Cardiac septum (tissue), 1 donor: ENCODE data around the gene RAD52. TPM values are rescaled to one million over a fixed set of nuclear protein-coding genes. Genes with fewer than 3 reads are reported as not detected.

Experiments
- DNase-seq: peaks from one replicate; pipeline ENCODE4 v3.0.0-alpha.2; 2020; ENCODE audit warnings: low spot score
- intact Hi-C: fragments of 100-400 bp; cut with DNase I; formaldehyde crosslinking; loops from one replicate; pipeline ENCODE4 v1.14.0; 2022
- long read RNA-seq: library from polyadenylated mRNA; unstranded; transcript quantifications from one replicate; pipeline ENCODE4 v2.0.0, GENCODE V29; 2021
- total RNA-seq: library from RNA; stranded (reverse); fragmentation: NEBNext Ultra II Directional; extraction: Animal tissue kit (Norgen Biotek cat#: 25700); gene quantifications from one replicate; pipeline ENCODE4 v1.2.1, GENCODE V29; 2021
- donor health status: DM: no; HTN: no; CAD: no.

RAD52 gene
- 9.2 TPM for total RNA-seq
- long read RNA-seq, partial matches to known transcripts: 1 of 6 reads
- long read RNA-seq, other reads (novel, unspliced or antisense): 5 of 6 reads

GRCh38 chr12:949453-950191 is at the start of gene RAD52:
Gene RAD52 (minus strand): TSS chr12:949694. CDS start chr12:933058, 16,636 bp downstream.
- intact Hi-C loops: loop anchor here (2.0 to 10.0 kb wide), 6 partner anchors 41 to 645 kb away; partner anchors contain the start of genes ERC1, FBXL14 and WNK1
- peak; percentile 99 for DNase-seq

DNA sequence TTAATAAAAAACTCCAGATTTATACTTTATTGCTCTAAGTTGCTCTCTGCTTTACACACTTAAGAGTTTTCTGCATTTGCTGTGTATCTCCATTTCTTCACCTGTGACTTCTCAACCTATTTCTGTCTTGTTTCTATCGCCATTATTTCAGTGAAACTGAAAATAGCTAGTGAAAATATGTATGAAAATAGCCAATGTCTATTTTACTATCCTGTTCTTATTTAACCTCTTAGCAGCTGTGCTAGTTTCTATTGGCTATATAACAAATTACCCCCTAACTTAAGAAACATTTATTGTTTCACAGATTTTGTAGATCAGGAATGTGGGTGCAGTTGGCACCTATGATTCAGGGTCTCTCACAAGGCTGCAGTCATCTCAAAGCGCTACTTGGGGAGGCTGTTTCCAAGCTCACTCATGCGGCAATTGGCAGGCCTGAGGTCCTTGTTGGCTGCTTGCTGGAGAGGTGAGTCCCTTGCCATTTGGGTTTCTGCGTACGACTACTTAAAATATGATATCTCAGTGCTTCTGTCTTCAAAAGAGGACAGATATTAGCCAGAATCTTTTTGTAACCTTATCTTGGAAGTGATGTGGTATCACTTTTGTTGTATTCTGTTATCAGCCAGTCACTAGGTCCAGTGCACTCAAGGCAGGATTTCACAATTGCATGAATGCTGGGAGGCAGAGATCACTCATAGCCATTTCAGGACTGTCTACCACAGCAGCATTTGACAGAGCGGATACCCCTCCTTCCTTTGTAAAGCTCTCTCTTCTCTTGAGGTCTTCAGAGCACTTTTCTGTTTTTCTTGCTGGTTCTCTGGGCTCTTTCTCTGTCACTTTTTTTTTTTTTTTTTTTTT is 48.8 kb upstream of the RAD52 start:
- DNase-seq: no peak
- intact Hi-C loops: no loop called here

- intact Hi-C loops: no loop called here
- no peak for DNase-seq
Measured at GRCh38 chr12:997505-997904, 48.0 kb upstream of the RAD52 start.

DNA sequence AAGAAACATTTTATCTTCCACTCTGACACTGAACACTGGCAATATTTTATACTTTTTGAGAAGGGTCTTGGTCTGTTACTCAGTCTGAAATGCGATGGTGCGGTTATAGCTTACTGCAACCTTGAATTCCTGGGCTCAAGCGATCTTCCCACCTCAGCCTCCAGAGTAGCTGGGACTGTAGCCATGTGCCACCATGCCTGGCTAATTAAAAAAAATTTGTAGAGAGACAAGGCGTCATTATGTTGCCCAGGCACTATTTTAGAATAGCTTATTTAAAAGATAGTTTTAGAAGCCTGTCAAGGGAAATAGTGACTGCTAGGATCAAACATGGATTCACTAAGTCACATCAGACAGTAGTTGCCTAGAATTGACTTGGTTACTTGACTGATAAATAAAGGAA is 47.4 kb upstream of the RAD52 start:
- DNase-seq: no peak
- intact Hi-C loops: no loop called here

DNA sequence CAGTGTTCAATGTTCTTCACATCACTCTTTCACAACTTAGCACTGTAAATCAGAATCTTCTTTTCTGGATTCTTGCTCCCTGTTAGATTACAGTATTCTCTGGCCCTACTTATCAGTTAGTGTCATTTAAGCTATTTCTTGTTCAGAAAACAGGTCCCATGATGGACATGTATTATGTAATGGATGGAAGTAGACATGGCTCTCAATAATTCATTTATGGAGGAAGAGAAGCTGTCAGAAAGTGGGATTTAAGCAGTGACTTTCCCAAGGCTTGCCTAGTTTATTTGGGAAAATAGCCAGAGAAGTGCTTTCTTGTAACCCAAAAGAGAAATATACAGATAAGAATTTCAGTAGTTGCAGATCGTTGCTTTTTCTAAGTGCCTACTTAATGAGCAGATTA is 43.2 kb upstream of the RAD52 start:
- no peak for DNase-seq
- intact Hi-C loops: loop anchor here (5.0 kb wide), 1 partner anchor 600 kb away; the partner anchor contains the start of gene FBXL14

DNA sequence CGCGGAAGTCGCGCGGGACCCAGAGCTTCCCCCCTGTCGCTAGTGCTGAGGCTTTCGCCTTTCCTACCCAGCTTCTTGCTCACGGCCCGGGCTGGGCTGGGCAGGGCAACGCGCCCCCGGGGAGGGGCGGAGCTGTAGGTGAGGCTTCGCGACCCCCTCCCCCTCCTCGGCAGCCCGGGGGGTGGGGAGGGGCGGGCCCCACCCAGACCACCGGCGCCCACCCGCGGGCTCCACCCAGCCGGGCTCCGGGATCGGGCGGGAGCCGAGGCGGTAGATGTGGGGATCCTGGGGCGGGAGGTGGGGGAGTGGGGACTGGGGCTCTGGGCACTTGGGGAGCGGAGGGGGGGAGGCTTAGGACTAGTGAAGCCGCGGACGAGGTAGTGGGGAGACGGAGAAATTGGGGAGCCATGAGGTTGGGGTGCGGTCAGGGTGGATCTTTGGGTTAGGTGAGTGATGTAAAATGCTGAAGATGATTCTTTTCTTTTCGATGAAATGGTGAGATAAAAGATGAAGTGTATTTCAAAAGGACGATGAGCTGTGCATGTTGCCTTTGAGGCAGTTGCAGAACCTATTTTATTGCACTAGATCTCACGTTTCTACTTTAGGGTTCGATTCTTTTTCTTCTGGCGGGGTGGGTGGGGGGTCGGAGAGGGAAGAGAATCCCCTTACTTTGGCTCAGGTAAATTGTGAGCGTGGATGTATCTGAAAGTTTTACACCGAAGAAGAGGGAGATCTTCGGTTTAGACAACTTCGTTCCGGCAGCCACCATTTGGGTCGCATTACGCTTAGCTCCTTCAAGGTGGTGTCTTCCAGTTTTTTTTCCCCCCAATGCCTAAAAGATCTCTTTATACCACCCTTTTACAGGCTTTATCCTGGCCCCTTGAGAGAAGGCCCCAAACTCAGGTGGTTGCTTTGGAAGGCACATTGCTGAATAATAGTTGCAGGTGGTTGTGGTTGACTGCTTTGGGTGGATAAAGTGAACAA is 42.1 kb upstream of the RAD52 start:
- no peak for DNase-seq
- intact Hi-C loops: loop anchor here (2.0 to 5.0 kb wide), 2 partner anchors 43 to 601 kb away; partner anchors contain the start of genes FBXL14 and RAD52

- intact Hi-C loops: loop anchor here (2.0 to 5.0 kb wide), 2 partner anchors 42 to 601 kb away; partner anchors contain the start of genes FBXL14 and RAD52
- peak; percentile 95 for DNase-seq
Measured at GRCh38 chr12:990661-991349, 41.3 kb upstream of the RAD52 start, which contains the start of gene ERC1. Gene ERC1 (plus strand): TSS chr12:991223. CDS start chr12:1027904, 36,681 bp downstream.

- DNase-seq: no peak
- intact Hi-C loops: loop anchor here (2.0 to 10.0 kb wide), 4 partner anchors 41 to 602 kb away; partner anchors contain the start of genes FBXL14 and RAD52
Measured at GRCh38 chr12:989751-990660, 40.5 kb upstream of the RAD52 start.

GRCh38 chr12:989051-989450 is 39.6 kb upstream of the RAD52 start:
- no peak for DNase-seq
- intact Hi-C loops: loop anchor here (10.0 kb wide), 2 partner anchors 66 to 106 kb away; no protein-coding TSS in a partner anchor

DNA sequence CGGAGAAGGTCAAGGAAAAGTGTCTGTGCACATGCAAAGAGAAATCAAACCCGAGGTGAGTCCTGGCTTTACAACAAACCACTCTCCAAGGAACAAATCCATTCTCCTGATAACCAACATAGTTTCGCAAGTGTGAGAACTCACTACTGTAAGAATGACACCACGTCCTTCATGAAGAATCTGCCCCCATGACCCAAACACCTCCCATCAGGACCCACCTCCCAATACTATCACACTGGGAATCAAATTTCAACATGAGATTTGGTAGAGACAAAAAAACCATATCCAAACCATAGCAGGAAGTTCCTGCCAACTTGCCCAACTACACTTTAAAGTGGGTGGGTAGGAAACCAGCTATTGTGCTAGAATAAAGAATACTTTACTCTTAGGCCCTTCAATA is 39.2 kb upstream of the RAD52 start:
- DNase-seq: no peak
- intact Hi-C loops: loop anchor here (10.0 kb wide), 2 partner anchors 66 to 106 kb away; no protein-coding TSS in a partner anchor

DNA sequence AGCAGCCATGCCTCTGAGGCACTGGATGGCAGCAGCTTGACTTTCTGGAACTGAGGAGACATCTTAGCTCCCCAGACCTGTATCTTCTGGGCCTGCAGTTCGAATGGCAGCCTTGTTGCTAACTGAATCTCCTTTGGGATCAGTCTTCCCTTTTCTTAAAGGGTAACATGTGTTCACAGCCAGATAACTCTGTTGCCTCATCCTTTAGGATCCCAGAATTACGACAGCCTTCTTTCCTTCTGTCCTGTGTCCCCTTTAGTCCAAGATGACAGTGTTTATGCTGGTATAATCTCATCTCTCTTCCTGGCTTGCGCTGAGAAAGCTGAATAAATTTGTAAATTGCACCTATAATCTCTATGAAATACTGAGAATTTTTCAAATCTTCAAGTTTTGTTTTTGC is 32.5 kb upstream of the RAD52 start:
- intact Hi-C loops: loop anchor here (10.0 kb wide), 2 partner anchors 73 to 113 kb away; no protein-coding TSS in a partner anchor
- no peak for DNase-seq

GRCh38 chr12:981176-981828 is 31.8 kb upstream of the RAD52 start:
- DNase-seq: no peak
- intact Hi-C loops: loop anchor here (10.0 kb wide), 2 partner anchors 73 to 113 kb away; no protein-coding TSS in a partner anchor

DNA sequence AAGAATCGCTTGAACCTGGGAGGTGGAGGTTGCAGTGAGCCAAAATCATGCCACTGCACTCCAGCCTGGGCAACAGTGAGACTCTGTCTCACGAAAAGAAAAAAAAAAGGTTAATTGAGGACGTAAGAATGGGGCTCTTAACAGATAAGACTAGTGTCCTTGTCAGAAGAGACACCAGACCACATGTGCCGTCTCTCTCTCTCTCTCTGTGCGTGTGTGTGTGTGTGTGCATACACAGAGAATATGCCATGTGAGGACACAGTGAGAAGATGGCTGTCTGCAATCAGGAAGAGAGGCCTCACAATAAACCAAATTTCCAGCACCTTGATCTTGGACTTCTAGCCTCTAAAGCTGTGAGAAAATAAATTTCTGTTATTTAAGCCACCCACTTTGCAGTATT is 29.9 kb upstream of the RAD52 start:
- no peak for DNase-seq
- intact Hi-C loops: no loop called here

- no peak for DNase-seq
- intact Hi-C loops: no loop called here
Measured at GRCh38 chr12:977156-977555, 27.7 kb upstream of the RAD52 start.

- DNase-seq: no peak
- intact Hi-C loops: no loop called here
Measured at GRCh38 chr12:976644-977043, 27.1 kb upstream of the RAD52 start.

DNA sequence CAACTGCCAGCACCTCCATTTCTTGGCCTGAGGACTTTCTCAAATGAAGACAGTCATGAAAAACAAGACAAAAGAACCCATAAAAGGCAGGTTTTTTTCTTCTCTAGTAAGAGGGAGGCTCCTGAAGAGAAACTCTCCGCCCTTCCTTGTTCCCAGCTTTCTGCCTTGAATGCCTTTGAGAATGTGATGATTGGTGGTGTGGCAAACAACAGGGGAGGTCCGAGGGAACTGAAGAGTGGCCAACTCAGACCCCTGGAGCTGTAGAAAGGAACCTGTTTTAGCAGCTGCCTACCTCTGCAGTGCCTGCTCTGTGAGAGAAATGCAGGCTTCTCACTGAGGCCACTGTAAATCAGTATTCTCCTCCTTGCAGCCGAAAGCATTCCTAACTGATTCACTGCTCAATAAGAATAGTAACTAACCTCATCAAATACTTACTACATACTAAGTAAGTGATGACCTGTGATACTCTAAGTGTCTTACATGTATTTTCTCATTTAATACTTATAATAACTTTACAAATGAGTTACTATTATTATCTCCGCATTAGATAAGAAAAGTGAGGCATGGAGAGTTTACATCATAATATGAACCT is 24.9 kb upstream of the RAD52 start:
- intact Hi-C loops: no loop called here
- no peak for DNase-seq
